GM23338 (cell line): ENCODE results near the gene CACNA2D3. TPM values are rescaled to one million over a fixed set of nuclear protein-coding genes. Genes with fewer than 3 reads are reported as not detected.

Experiments used
- ATAC-seq: fragments of 200-7000 bp; cut with Tn5 transposase; 3 replicates; pipeline ENCODE4 v1.9.1; 2020
- DNase-seq: peaks from one replicate; pipeline ENCODE4 v3.0.0-alpha.2; 2015; ENCODE audit warnings: low spot score
- H2AFZ ChIP-seq: fragments of 200-600 bp; sonication (generic); 2 replicates; pipeline ENCODE4 v1.8.0; 2016; ENCODE audit warnings: antibody characterized with exemption, mild to moderate bottlenecking, moderate library complexity
- H3F3A ChIP-seq: fragments of 200-600 bp; sonication (generic); replicated peaks from 2 replicates; pipeline ENCODE4 v1.8.0; 2017; ENCODE audit warnings: antibody characterized with exemption, mixed run types, low read depth
- H3K27ac ChIP-seq: fragments of 200-600 bp; sonication (generic); 2 replicates; pipeline ENCODE4 v1.6.1; 2016; ENCODE audit warnings: low read depth
- H3K27me3 ChIP-seq: fragments of 200-600 bp; sonication (generic); 2 replicates; pipeline ENCODE4 v1.8.0; 2016; ENCODE audit warnings: mild to moderate bottlenecking, mixed run types, moderate library complexity; ENCODE audit not compliant: insufficient read depth
- H3K36me3 ChIP-seq: fragments of 200-600 bp; sonication (generic); 2 replicates; pipeline ENCODE4 v1.8.0; 2016; ENCODE audit warnings: mild to moderate bottlenecking; ENCODE audit not compliant: insufficient read depth
- H3K4me1 ChIP-seq: fragments of 200-600 bp; sonication (generic); 2 replicates; pipeline ENCODE4 v1.8.0; 2016; ENCODE audit warnings: mild to moderate bottlenecking, moderate library complexity; ENCODE audit not compliant: insufficient read depth
- H3K4me2 ChIP-seq: fragments of 200-600 bp; sonication (generic); 2 replicates; pipeline ENCODE4 v1.7.1; 2017; ENCODE audit warnings: mixed run types
- H3K4me3 ChIP-seq: fragments of 200-600 bp; sonication (generic); 2 replicates; pipeline ENCODE4 v1.6.1; 2016; ENCODE audit warnings: mixed run types
- H3K79me2 ChIP-seq: fragments of 200-600 bp; sonication (generic); replicated peaks from 2 replicates; pipeline ENCODE4 v1.8.0; 2017; ENCODE audit warnings: mild to moderate bottlenecking; ENCODE audit not compliant: insufficient read depth
- H3K9me2 ChIP-seq: fragments of 200-600 bp; sonication (generic); 2 replicates; pipeline ENCODE4 v1.8.0; 2017; ENCODE audit not compliant: insufficient read depth
- H4K20me1 ChIP-seq: fragments of 200-600 bp; sonication (generic); replicated peaks from 2 replicates; pipeline ENCODE4 v1.8.0; 2017; ENCODE audit warnings: mild to moderate bottlenecking; ENCODE audit not compliant: insufficient read depth
- H3K27ac Mint-ChIP-seq: 2 replicates; pipeline ENCODE4 v1.8.0; 2020; ENCODE audit warnings: inconsistent platforms, mild to moderate bottlenecking, moderate library complexity, mixed read lengths
- H3K27me3 Mint-ChIP-seq: 3 replicates; pipeline ENCODE4 v1.8.0; 2022; ENCODE audit warnings: low read depth, mild to moderate bottlenecking, moderate library complexity, mixed read lengths, inconsistent platforms; ENCODE audit not compliant: insufficient read depth, poor library complexity
- H3K36me3 Mint-ChIP-seq: 3 replicates; pipeline ENCODE4 v1.8.0; 2021; ENCODE audit warnings: low read depth, mild to moderate bottlenecking, inconsistent platforms, moderate library complexity, mixed read lengths
- H3K4me1 Mint-ChIP-seq: 3 replicates; pipeline ENCODE4 v1.8.0; 2020; ENCODE audit warnings: mild to moderate bottlenecking, inconsistent platforms, mixed read lengths
- H3K4me3 Mint-ChIP-seq: 3 replicates; pipeline ENCODE4 v1.8.0; 2021; ENCODE audit warnings: moderate library complexity, mild to moderate bottlenecking, inconsistent platforms, mixed read lengths
- H3K9me3 Mint-ChIP-seq: 3 replicates; pipeline ENCODE4 v1.8.0; 2020; ENCODE audit warnings: moderate library complexity, mild to moderate bottlenecking, inconsistent platforms, mixed read lengths
- CREB1 ChIP-seq: fragments of 250-450 bp; sonication (Bioruptor Pico); IDR thresholded peaks from 2 replicates; pipeline ENCODE4 v1.5.0; 2020; ENCODE audit warnings: low read depth, mild to moderate bottlenecking, moderate library complexity
- EZH2 ChIP-seq: fragments of 200-600 bp; sonication (generic); IDR thresholded peaks from one replicate; pipeline ENCODE4 v1.8.0; 2017; ENCODE audit warnings: antibody characterized with exemption, mild to moderate bottlenecking, low read depth; ENCODE audit not compliant: unreplicated experiment
- EZH2phosphoT487 ChIP-seq: fragments of 200-600 bp; sonication (generic); IDR thresholded peaks from one replicate; pipeline ENCODE4 v1.8.1; 2018; ENCODE audit warnings: antibody characterized with exemption; ENCODE audit not compliant: unreplicated experiment
- JUNB ChIP-seq: IDR thresholded peaks from one replicate; pipeline ENCODE4 v1.6.1; 2016; ENCODE audit warnings: antibody characterized with exemption; ENCODE audit not compliant: unreplicated experiment
- NANOG ChIP-seq: IDR thresholded peaks from 2 replicates; pipeline ENCODE4 v1.6.1; 2016; ENCODE audit warnings: antibody characterized with exemption, borderline replicate concordance
- STAT1 ChIP-seq: IDR thresholded peaks from one replicate; pipeline ENCODE4 v1.6.1; 2016; ENCODE audit warnings: antibody characterized with exemption; ENCODE audit not compliant: unreplicated experiment
- ZNF331 ChIP-seq: fragments of 250-450 bp; sonication (Bioruptor Pico); IDR thresholded peaks from 2 replicates; pipeline ENCODE4 v1.5.0; 2020; ENCODE audit warnings: low read depth, mild to moderate bottlenecking, moderate library complexity
- ZNF462 ChIP-seq: fragments of 250-450 bp; sonication (Bioruptor Pico); IDR thresholded peaks from 2 replicates; pipeline ENCODE4 v1.5.0; 2020; ENCODE audit warnings: mild to moderate bottlenecking, moderate library complexity
- polyA plus RNA-seq: library from polyadenylated mRNA; unstranded; fragments of >200 nt; fragmentation: Nextera tagmentation; extraction: Ambion mirVana; gene quantifications from 2 replicates; pipeline ENCODE4 v1.2.1, GENCODE V29; 2016
- total RNA-seq: library from RNA; depleted of rRNA; stranded (reverse); fragments of >200 nt; shearing (Covaris generic); gene quantifications from 2 replicates; pipeline ENCODE4 v1.2.3, GENCODE V29; 2014
- TF ChIP-seq, protein P1 (sequence below), 2 experiments: fragments of 200-600 bp in 1 of 2; sonication (generic) in 1 of 2; conservative IDR thresholded peaks; 2 replicates each; pipeline versions ENCODE4 v1.5.1 to v1.6.1; 2016 to 2017; ENCODE audit warnings: antibody characterized with exemption in 2 of 2, low read depth in 2 of 2, mild to moderate bottlenecking in 2 of 2, moderate library complexity in 1 of 2

Gene CACNA2D3
- total and polyA plus RNA-seq, 2 experiments from 2014 or later, result 2.2 to 2.3 TPM

DNA sequence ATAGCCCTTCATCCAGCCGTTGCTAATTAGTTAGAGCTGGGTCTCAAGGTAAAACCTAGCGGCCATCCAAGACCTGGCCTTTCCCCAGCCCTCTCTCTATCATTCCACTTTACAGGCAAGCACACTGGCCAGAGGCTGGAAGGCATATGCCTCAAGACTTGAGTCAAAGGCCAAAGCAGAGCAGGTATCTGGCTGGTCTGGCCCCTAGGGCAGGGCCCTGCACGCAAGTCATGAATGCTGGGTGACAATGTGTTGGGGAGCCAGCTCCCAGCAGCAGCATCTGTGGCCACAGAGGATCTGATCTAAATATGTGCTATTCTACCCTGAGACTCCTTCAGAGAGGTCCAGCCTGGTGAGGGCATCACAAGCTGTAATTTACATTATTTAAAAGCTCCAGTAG is 691.9 kb downstream of the CACNA2D3 start (continued):
- TF ChIP-seq STAT1 (no peak), CREB1 (CRISPR knock-in tag) (no peak), ZNF331 (CRISPR knock-in tag) (no peak), EZH2phosphoT487 (no peak), EZH2 (no peak), NANOG (no peak), JUNB (no peak)
- TF ChIP-seq, protein P1, sequence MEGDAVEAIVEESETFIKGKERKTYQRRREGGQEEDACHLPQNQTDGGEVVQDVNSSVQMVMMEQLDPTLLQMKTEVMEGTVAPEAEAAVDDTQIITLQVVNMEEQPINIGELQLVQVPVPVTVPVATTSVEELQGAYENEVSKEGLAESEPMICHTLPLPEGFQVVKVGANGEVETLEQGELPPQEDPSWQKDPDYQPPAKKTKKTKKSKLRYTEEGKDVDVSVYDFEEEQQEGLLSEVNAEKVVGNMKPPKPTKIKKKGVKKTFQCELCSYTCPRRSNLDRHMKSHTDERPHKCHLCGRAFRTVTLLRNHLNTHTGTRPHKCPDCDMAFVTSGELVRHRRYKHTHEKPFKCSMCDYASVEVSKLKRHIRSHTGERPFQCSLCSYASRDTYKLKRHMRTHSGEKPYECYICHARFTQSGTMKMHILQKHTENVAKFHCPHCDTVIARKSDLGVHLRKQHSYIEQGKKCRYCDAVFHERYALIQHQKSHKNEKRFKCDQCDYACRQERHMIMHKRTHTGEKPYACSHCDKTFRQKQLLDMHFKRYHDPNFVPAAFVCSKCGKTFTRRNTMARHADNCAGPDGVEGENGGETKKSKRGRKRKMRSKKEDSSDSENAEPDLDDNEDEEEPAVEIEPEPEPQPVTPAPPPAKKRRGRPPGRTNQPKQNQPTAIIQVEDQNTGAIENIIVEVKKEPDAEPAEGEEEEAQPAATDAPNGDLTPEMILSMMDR (conservative IDR thresholded peaks at IDR 0.05; ENCODE audit: low read depth in 2 of 2), result no peak

DNA sequence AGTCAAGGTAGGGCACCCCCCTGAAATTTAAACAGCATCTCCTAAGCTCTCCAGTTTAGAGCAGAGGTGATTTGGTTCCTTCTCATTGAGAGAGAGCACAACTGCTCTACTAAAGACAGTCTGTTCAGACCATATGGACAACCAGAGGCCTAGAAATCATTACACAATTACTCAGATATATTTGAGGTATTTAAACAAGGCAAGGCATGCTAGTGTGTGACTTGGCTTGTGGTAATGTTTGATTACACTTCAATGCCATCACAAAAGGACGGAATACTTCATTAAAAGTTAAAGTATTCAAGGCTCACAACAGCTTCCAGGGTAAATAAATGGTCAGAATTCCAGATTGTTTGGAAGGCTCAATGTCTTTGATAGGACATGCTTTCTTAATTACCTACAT is 695.3 kb downstream of the CACNA2D3 start:
- Mint-ChIP-seq H3K27ac (no peak overlapping the region), H3K36me3 (0 out of 3 replicates have a peak, but pooled peaks cover 4% of the 10 kb centered on the region), H3K4me3 (no peak overlapping the region), H3K4me1 (peaks cover 14% of the 10 kb centered on the region), H3K9me3 (no peaks in the 10 kb centered on the region; the same call in 2 of the 3 replicates), H3K27me3 (peaks cover 64% of the 10 kb centered on the region)
- TF ChIP-seq EZH2 (no peak), ZNF331 (CRISPR knock-in tag) (no peak), EZH2phosphoT487 (no peak)
- no peak overlapping the region for H3K4me3 ChIP-seq
- H3K27me3 ChIP-seq, result peaks cover 63% of the 10 kb centered on the region
- no peaks in the 10 kb centered on the region for H3K79me2 ChIP-seq
- H3K27ac ChIP-seq, result no peak overlapping the region
- H2AFZ ChIP-seq, result no peak overlapping the region
- no peak overlapping the region for H3K4me2 ChIP-seq
- H3K36me3 ChIP-seq, result no peaks in the 10 kb centered on the region
- ATAC-seq (no peak), DNase-seq (no peak)
- peaks cover 20% of the 10 kb centered on the region for H3K4me1 ChIP-seq
- no peaks in the 10 kb centered on the region for H3F3A ChIP-seq
- H4K20me1 ChIP-seq, result peaks cover 16% of the 10 kb centered on the region
- H3K9me2 ChIP-seq, result peaks cover 10% of the 10 kb centered on the region; the same call in 1 of the 2 replicates

- peaks cover 70% of the 10 kb centered on the region for H3K27me3 Mint-ChIP-seq
- no peaks in the 10 kb centered on the region for H3F3A ChIP-seq
- no peak for ATAC-seq
- H3K4me2 ChIP-seq, result no peak overlapping the region
- H2AFZ ChIP-seq, result no peak overlapping the region
- no peak overlapping the region for H3K4me3 ChIP-seq
- DNase-seq, result no peak
- H3K79me2 ChIP-seq, result no peaks in the 10 kb centered on the region
- 0 out of 2 replicates have a peak, but pooled peaks cover 5% of the 10 kb centered on the region for H3K9me2 ChIP-seq
- H3K36me3 ChIP-seq, result no peaks in the 10 kb centered on the region
- peaks cover 14% of the 10 kb centered on the region for H3K4me1 Mint-ChIP-seq
- H4K20me1 ChIP-seq, result peaks cover 16% of the 10 kb centered on the region
- peaks cover 72% of the 10 kb centered on the region for H3K27me3 ChIP-seq
- H3K4me1 ChIP-seq, result peaks cover 20% of the 10 kb centered on the region
- no peak overlapping the region for H3K4me3 Mint-ChIP-seq
- H3K27ac Mint-ChIP-seq, result no peak overlapping the region
- H3K9me3 Mint-ChIP-seq, result no peaks in the 10 kb centered on the region; the same call in 2 of the 3 replicates
- no peak overlapping the region for H3K27ac ChIP-seq
- H3K36me3 Mint-ChIP-seq, result 0 out of 3 replicates have a peak, but pooled peaks cover 4% of the 10 kb centered on the region
- TF ChIP-seq EZH2phosphoT487 (no peak), ZNF462 (CRISPR knock-in tag) (no peak), JUNB (no peak), EZH2 (no peak), NANOG (no peak)
- TF ChIP-seq, protein P1 (conservative IDR thresholded peaks at IDR 0.05; ENCODE audit: low read depth in 2 of 2), result no peak
Observed at GRCh38 chr3:54818486-54818885, 696.1 kb downstream of the CACNA2D3 start.
